ENCODE data around the gene ATXN1.
"Not testable (repeated sequence)": the region's sequence is repeated elsewhere in the genome, so short reads cannot be mapped to it uniquely, and the experiment has no call there.

DNA sequence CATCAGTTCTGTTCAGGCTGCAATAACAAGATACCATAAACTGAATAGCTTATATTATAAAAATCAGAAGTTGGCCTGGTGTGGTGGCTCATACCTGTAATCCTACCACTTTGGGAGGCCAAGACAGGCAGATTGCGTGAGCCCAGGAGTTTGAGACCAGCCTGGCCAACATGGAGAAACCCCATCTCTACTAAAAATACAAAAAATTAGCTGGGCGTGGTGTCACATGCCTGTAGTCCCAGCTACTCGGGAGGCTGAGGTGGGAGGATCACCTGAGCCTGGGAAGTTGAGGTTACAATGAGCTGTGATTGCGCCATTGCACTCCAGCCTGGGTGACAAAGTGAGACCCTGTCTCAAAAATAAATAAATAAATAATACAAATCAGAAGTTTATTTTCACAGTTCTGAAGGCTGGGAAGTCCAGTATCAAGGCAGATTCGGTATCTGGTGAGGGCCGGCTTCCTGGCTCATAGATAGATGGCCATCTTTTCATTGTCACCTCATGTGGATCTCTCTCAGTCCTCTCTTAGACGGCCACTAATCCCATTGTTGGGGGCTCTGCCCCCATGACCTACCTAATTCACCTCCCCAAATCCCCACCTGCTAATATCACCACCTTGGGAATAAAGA is 491.7 kb downstream of the ATXN1 start:
- TF ChIP-seq POLR2A (IDR thresholded peaks at IDR 0.05): not testable (repeated sequence)
- TF ChIP-seq, protein P1, sequence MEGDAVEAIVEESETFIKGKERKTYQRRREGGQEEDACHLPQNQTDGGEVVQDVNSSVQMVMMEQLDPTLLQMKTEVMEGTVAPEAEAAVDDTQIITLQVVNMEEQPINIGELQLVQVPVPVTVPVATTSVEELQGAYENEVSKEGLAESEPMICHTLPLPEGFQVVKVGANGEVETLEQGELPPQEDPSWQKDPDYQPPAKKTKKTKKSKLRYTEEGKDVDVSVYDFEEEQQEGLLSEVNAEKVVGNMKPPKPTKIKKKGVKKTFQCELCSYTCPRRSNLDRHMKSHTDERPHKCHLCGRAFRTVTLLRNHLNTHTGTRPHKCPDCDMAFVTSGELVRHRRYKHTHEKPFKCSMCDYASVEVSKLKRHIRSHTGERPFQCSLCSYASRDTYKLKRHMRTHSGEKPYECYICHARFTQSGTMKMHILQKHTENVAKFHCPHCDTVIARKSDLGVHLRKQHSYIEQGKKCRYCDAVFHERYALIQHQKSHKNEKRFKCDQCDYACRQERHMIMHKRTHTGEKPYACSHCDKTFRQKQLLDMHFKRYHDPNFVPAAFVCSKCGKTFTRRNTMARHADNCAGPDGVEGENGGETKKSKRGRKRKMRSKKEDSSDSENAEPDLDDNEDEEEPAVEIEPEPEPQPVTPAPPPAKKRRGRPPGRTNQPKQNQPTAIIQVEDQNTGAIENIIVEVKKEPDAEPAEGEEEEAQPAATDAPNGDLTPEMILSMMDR (IDR thresholded peaks at IDR 0.05): not testable (repeated sequence)
